Activated T-helper 1 cell treated with anti-CD3 and anti-CD28 coated beads, Interleukin-12 subunit alpha, Interleukin-12 subunit beta, Interleukin-2, Interleukin-4 antibody, amounts not matched to agents 30 ng/mL and 10 ng/mL and 1 ng/mL, durations not matched to agents 14 hours and 24 hours and 36 hours (primary cell): ENCODE data around the gene MMP24OS. TPM values are rescaled to one million over a fixed set of nuclear protein-coding genes. Genes with fewer than 3 reads are reported as not detected.
"Not testable (repeated sequence)": the region's sequence is repeated elsewhere in the genome, so short reads cannot be mapped to it uniquely, and the experiment has no call there.

Experiments
- DNase-seq: peaks from one replicate; pipeline ENCODE4 v3.0.0; 2021; ENCODE audit warnings: low spot score
- H3K27ac Mint-ChIP-seq: one replicate; pipeline ENCODE4 v1.8.0; 2021; ENCODE audit warnings: mild to moderate bottlenecking, mixed read lengths
- H3K27me3 Mint-ChIP-seq: one replicate; pipeline ENCODE4 v1.8.0; 2022; ENCODE audit warnings: mild to moderate bottlenecking, moderate library complexity, mixed read lengths; ENCODE audit not compliant: insufficient read depth
- H3K36me3 Mint-ChIP-seq: one replicate; pipeline ENCODE4 v1.8.0; 2021; ENCODE audit warnings: low read depth, mixed read lengths
- H3K4me1 Mint-ChIP-seq: one replicate; pipeline ENCODE4 v1.8.0; 2021; ENCODE audit warnings: low read depth, mixed read lengths
- H3K4me3 Mint-ChIP-seq: one replicate; pipeline ENCODE4 v1.8.0; 2021; ENCODE audit warnings: mild to moderate bottlenecking, moderate library complexity, mixed read lengths
- H3K9me3 Mint-ChIP-seq: one replicate; pipeline ENCODE4 v1.8.0; 2021; ENCODE audit warnings: mixed read lengths
- intact Hi-C: fragments of 100-400 bp; cut with micrococcal nuclease; formaldehyde crosslinking; loops from one replicate; pipeline ENCODE4 v1.15.1; 2024
- total RNA-seq: library from RNA; stranded (reverse); gene quantifications from 2 replicates; pipeline ENCODE4 v1.2.3, GENCODE V29; 2022

Gene MMP24OS
- total RNA-seq, 1 donor from 2014 or later = 25.0 TPM

DNA sequence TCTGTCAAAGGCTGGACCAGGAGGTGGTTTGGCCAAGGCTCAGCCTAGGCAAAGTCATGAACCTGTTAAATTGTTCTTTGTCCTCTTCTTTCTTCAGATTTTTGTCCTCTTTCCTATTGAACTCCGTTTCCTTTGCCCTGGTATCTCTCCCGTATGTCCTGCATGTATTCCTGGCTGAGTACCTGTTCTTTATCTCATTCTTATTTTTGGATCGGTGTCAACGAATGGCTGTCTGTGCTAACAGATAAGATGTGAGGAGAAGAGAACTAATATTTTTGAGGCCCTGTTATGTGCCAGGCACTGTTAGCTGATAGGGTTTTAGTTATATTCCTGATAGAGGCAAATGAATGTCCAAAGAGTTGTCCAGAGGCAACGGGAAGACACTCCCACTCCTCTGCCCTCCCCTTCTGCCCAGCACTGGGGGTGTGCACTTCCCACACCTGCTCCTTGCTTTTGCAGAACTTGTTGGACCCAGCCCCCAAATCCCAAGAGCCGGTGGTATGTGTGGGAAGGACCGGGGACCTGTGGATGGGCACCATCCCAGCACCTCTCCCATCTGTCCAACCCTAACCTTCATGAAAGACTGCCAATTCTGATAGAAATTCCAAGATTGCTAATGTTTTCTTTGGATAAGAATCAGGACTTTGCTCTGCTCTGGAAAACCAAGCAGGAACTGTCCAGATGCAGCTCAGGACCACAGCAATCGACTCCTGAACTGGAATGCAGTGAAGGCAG, 20.6 kb downstream of the MMP24OS start:
- H3K4me1 Mint-ChIP-seq = peaks cover 15% of the 10 kb centered on the region

DNA sequence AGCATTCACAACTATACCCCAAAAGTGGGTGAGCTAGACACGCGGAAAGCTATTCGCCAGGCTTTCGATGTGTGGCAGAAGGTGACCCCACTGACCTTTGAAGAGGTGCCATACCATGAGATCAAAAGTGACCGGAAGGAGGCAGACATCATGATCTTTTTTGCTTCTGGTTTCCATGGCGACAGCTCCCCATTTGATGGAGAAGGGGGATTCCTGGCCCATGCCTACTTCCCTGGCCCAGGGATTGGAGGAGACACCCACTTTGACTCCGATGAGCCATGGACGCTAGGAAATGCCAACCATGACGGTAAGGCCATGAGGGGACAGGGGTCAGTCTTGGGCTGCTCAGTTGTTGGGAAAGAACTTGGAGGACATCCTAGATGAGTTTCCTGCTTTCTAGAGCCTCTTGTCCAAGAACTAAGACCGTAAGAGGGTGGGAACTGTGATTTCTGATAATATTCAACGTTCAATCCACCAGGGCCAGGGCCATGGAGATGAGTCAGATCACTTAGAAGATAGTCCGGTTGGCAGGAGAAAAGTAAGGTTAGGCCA, 23.4 kb downstream of the MMP24OS start:
- peaks cover 36% of the 10 kb centered on the region for H3K4me1 Mint-ChIP-seq
- no peak for DNase-seq
- no peaks in the 10 kb centered on the region for H3K27me3 Mint-ChIP-seq
- H3K4me3 Mint-ChIP-seq = no peak overlapping the region
- H3K9me3 Mint-ChIP-seq = no peaks in the 10 kb centered on the region
- H3K27ac Mint-ChIP-seq = no peak overlapping the region
- intact Hi-C loops = no loop called here
- peaks cover 7% of the 10 kb centered on the region for H3K36me3 Mint-ChIP-seq

More for the DNA sequence above, 20.6 kb downstream of the MMP24OS start:
- H3K4me3 Mint-ChIP-seq = no peak overlapping the region
- no peaks in the 10 kb centered on the region for H3K27me3 Mint-ChIP-seq
- H3K27ac Mint-ChIP-seq = no peak overlapping the region
- H3K9me3 Mint-ChIP-seq = no peaks in the 10 kb centered on the region
- no peak for DNase-seq
- intact Hi-C loops = no loop called here
- H3K36me3 Mint-ChIP-seq = peaks cover 7% of the 10 kb centered on the region

DNA sequence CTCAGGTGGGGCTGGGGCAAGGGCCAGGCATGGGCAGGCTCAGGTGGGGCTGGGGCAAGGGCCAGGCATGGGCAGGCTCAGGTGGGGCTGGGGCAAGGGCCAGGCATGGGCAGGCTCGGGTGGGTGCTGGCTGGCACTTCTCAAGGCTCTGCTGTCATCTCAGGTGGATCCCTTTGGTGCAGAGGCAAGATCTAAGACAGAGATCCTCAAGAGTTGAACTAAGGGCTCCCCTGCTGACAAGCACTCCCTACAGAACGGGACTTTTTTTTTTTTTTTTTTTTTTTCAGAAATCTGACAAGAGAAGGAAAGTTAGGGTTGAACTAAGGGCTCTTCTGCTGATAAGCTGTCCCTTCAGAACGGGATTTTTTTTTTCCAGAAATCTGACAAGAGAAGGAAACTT, 24.9 kb downstream of the MMP24OS start:
- Mint-ChIP-seq H3K27ac (peak overlapping the region; percentile 67), H3K4me1 (peaks cover 36% of the 10 kb centered on the region), H3K27me3 (no peaks in the 10 kb centered on the region), H3K4me3 (peak overlapping the region; percentile 5), H3K9me3 (no peaks in the 10 kb centered on the region), H3K36me3 (peaks cover 7% of the 10 kb centered on the region)
- DNase-seq = no peak
- intact Hi-C loops = no loop called here

DNA sequence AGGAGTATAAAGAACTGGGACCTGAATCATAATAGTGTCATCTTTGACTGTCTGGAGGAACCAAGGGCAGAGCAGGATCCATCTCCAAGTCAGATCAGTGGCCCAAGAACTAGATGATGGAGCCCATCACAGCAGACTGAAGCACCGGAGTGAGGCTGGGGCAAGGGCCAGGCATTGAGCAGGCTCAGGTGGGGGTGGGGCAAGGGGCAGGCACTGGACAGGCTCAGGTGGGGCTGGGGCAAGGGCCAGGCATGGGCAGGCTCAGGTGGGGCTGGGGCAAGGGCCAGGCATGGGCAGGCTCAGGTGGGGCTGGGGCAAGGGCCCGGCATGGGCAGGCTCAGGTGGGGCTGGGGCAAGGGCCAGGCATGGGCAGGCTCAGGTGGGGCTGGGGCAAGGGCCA, 25.3 kb downstream of the MMP24OS start:
- Mint-ChIP-seq H3K27ac (peak overlapping the region; percentile 94), H3K4me3 (peak overlapping the region; percentile 47), H3K4me1 (peaks cover 36% of the 10 kb centered on the region)
- not testable (repeated sequence) for DNase-seq, H3K27me3 Mint-ChIP-seq, H3K9me3 Mint-ChIP-seq, H3K36me3 Mint-ChIP-seq
- intact Hi-C loops = loop anchor here (1.0 kb wide), 2 partner anchors 25 kb away; no protein-coding TSS in a partner anchor

DNA sequence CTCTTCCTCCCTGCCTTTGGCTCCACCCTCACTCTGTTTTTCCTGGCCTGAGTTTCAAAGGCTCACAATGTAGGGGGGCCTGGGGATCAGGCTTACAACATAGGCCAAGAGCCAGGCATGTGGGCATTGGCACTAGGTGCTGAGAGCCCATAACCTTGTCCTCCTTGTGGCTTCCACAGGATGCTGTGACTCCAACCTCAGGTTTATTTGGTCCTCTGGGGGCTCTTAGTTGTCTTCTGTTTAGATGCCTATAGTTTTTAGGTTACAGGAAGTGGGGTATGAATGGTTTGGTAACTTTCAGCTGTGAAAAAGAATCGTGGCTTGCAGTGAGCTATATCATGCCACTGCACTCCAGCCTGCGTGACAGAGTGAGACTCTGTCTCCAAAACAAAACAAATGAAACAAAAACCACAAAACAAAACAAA, 25.9 kb downstream of the MMP24OS start:
- H3K36me3 Mint-ChIP-seq = peaks cover 7% of the 10 kb centered on the region
- no peaks in the 10 kb centered on the region for H3K9me3 Mint-ChIP-seq
- peak overlapping the region; percentile 47 for H3K4me3 Mint-ChIP-seq
- intact Hi-C loops = loop anchor here (1.0 kb wide), 2 partner anchors 25 kb away; no protein-coding TSS in a partner anchor
- DNase-seq = peak; percentile 62
- H3K4me1 Mint-ChIP-seq = peaks cover 36% of the 10 kb centered on the region
- peak overlapping the region; percentile 94 for H3K27ac Mint-ChIP-seq
- H3K27me3 Mint-ChIP-seq = no peaks in the 10 kb centered on the region

DNA sequence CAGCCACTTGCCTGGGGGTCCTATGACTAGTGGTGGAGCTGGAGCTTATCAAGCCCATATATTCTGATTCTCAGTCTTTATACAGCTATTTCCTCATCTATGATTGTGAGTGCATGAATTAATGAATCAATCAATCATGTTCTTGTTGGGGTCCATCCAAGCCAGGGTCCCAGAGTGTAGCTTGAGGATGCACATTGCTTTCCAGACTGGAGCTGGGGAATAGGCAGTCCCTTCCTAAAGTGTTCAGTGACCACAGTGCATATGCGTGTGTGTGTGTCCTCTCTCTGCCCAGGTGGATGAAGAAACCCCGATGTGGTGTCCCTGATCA, 26.3 kb downstream of the MMP24OS start:
- Mint-ChIP-seq H3K9me3 (no peaks in the 10 kb centered on the region), H3K36me3 (peaks cover 7% of the 10 kb centered on the region), H3K4me3 (peak overlapping the region; percentile 47), H3K4me1 (peaks cover 36% of the 10 kb centered on the region), H3K27ac (peak overlapping the region; percentile 94), H3K27me3 (no peaks in the 10 kb centered on the region)
- DNase-seq = no peak
- intact Hi-C loops = no loop called here

DNA sequence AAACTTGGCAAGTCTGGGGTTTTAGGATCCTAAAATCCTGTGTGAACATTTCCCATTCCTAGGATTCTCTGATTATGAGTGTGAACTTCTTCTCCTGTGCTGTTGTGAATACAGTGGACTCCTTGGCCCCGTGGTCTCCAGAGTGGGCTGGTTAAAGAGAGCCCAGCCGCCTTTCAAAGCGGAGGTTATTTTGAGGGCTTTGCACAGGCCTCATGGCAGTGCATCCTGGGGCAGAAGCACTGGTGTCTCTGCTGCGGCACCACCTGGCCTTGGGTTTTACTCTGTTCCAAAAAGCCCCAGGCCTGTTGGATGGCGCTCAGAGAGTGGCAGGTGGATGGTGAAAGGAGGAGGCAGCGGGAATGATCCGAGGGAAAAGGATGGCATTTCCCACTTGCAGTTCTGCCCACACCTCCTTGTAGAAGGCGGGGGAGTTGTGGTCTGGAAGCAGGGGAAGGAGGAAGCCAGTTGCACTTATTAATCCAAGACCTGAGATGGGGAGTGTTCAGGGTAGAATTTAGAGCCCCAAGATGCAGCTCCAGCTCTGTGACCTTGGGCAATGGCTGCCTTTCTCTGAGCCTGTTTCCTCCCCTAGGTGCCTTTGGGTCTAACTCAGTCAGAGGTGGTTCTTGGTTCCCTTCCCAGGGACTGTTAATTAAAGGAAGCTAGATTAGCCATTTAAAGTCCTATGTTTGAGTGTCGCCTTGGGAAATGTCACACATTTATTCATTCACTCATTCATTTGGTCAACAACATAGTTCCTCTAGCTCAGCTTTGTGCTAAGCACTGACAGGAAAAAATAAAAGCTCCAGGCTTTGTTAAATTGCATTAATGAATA, 29.1 kb downstream of the MMP24OS start:
- peaks cover 2% of the 10 kb centered on the region for H3K27me3 Mint-ChIP-seq
- H3K9me3 Mint-ChIP-seq = no peaks in the 10 kb centered on the region
- H3K4me1 Mint-ChIP-seq = peaks cover 30% of the 10 kb centered on the region
- H3K4me3 Mint-ChIP-seq = no peak overlapping the region
- intact Hi-C loops = no loop called here
- DNase-seq = no peak
- H3K27ac Mint-ChIP-seq = no peak overlapping the region
- no peaks in the 10 kb centered on the region for H3K36me3 Mint-ChIP-seq

DNA sequence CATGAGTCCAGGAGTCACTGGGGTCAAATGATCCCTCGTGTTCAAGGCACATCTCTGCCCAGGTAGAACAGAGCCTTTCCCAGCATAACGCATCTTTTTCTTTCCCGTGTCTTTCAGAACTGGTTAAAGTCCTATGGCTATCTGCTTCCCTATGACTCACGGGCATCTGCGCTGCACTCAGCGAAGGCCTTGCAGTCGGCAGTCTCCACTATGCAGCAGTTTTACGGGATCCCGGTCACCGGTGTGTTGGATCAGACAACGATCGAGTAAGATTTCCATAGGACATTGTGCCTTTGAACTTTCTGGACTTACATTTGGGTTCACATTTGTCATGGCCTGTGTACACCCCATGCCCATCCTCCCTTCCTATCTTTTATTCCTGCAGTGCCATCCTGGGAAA, 31.2 kb downstream of the MMP24OS start:
- Mint-ChIP-seq H3K4me1 (peaks cover 15% of the 10 kb centered on the region), H3K36me3 (no peaks in the 10 kb centered on the region), H3K4me3 (no peak overlapping the region), H3K27ac (no peak overlapping the region), H3K27me3 (peaks cover 2% of the 10 kb centered on the region), H3K9me3 (no peaks in the 10 kb centered on the region)
- intact Hi-C loops = no loop called here
- DNase-seq = no peak

DNA sequence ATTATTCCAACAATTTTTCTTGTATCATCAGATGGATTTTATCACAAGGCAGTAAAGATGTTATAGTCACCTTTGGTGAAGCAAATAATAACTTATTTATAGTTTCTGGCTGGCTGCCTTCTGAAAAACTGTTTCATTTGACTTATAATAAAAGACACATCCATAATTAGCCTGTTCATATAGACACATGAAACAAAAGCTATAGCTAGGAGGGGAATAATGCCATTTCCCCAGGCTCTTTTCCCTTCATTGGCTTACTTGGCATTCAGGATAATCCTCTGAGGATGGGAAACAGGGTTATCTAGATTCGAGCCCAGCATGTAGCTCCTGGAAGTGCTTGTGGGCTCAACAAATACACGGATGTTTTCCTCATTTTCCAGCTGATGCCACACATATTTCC, 33.9 kb downstream of the MMP24OS start:
- intact Hi-C loops = no loop called here
- Mint-ChIP-seq H3K4me1 (no peaks in the 10 kb centered on the region), H3K36me3 (no peaks in the 10 kb centered on the region), H3K27me3 (peaks cover 2% of the 10 kb centered on the region), H3K9me3 (no peaks in the 10 kb centered on the region), H3K27ac (no peak overlapping the region), H3K4me3 (no peak overlapping the region)
- DNase-seq = no peak

DNA sequence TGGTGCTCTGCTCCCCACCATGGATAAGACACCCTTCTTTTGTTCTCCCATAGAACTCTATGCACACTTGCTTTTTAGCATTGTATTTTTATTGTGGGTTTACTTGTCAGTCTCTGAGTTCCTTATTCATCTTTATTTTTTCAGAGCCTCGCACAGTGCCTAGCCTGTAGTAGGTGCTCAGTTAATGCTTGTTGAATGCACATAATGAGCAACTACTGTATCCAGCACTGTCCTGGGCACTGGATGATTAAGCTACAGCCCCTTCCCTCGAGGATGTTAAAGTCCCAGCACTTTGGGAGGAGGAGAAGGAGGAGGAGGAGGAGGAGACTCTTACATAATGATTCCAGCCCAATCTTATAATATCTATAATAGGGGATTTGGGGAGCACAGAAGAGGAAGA, 34.6 kb downstream of the MMP24OS start:
- Mint-ChIP-seq H3K9me3 (no peaks in the 10 kb centered on the region), H3K4me1 (peaks cover 6% of the 10 kb centered on the region), H3K27ac (no peak overlapping the region), H3K36me3 (no peaks in the 10 kb centered on the region), H3K27me3 (peaks cover 2% of the 10 kb centered on the region), H3K4me3 (no peak overlapping the region)
- intact Hi-C loops = no loop called here
- no peak for DNase-seq

DNA sequence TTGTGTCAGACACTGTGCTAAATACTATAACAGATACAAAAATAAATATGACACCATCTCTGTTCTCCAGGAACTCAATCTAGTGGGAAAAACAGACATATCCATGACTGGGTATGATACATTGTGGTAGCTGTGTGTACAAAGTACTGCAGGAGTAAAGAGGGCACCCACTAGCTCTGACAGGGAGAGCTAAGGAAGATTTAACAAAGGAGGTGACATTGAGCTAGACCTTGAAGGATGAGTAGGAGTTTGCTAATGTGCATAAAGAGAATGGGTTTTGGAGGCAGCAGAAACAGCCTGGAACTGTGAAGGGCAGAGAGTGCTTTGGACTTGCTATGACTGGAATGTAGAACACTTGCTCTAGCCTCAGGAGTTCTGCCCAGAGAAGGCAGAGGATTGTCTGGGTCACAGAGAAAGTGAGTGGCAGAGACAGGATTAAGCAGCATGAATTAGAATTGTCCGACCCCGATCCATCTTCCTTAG, 37.1 kb downstream of the MMP24OS start:
- no peak for DNase-seq
- peaks cover 10% of the 10 kb centered on the region for H3K4me1 Mint-ChIP-seq
- no peak overlapping the region for H3K4me3 Mint-ChIP-seq
- no peaks in the 10 kb centered on the region for H3K9me3 Mint-ChIP-seq
- intact Hi-C loops = no loop called here
- H3K27me3 Mint-ChIP-seq = peaks cover 2% of the 10 kb centered on the region
- no peak overlapping the region for H3K27ac Mint-ChIP-seq
- H3K36me3 Mint-ChIP-seq = no peaks in the 10 kb centered on the region

DNA sequence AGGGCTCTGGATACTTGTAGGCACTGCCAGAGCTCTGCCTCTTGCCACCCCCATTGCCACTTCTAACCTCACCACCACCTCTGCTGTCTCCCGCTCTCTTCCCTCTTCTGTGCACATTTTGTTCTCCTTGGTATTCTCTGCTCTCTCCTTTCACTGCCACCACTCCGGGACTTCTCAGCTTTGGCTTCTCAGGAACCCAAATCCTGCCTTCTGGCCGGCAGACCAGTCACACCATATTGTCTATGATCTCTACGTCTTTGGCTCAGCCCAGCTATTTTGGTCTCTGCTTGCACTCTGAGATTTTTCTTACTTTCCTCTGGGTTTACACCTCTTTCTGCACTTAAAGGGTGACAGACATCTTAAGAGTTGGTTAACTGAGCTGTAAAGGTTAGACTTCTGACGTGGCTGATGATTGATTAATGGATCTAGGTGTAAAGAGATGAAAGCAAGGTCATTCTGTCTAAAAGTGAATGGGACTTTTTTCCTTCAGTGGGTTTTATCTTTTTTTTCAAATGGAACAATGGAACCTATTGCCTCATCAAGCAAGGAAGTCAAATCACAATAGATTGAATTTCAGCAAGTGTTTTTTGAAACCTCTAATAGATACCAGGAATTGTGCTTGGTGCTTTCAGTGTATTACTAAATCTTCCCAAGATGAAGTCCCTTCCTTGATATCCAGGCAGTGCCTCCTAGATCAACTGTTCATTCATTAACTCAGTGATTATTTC, 37.7 kb downstream of the MMP24OS start:
- Mint-ChIP-seq H3K9me3 (no peaks in the 10 kb centered on the region), H3K36me3 (no peaks in the 10 kb centered on the region), H3K27me3 (peaks cover 2% of the 10 kb centered on the region), H3K27ac (no peak overlapping the region), H3K4me3 (no peak overlapping the region), H3K4me1 (peaks cover 10% of the 10 kb centered on the region)
- no peak for DNase-seq
- intact Hi-C loops = no loop called here
